Osteoblast (primary cell): ENCODE measurements around the gene ARHGEF9. TPM values are rescaled to one million over a fixed set of nuclear protein-coding genes. Genes with fewer than 3 reads are reported as not detected.

Source experiments
- DNase-seq: peaks from one replicate; pipeline ENCODE4 v3.0.0; 2011; ENCODE audit warnings: low spot score, mixed read lengths; ENCODE audit not compliant: insufficient read length; ENCODE audit errors: missing footprints
- H2AFZ ChIP-seq: 2 replicates; pipeline ENCODE4 v1.6.0; 2011; ENCODE audit warnings: mild to moderate bottlenecking, low read length
- H3K27ac ChIP-seq: 2 replicates; pipeline ENCODE4 v1.5.1; 2011; ENCODE audit warnings: mild to moderate bottlenecking, low read depth, low read length, moderate library complexity
- H3K27me3 ChIP-seq: 2 replicates; pipeline ENCODE4 v1.6.0; 2012; ENCODE audit warnings: mild to moderate bottlenecking, control low read depth, inconsistent platforms, low read length, moderate library complexity; ENCODE audit not compliant: insufficient read depth
- H3K36me3 ChIP-seq: 2 replicates; pipeline ENCODE4 v1.5.1; 2011; ENCODE audit warnings: mild to moderate bottlenecking, low read length, control low read depth, moderate library complexity; ENCODE audit not compliant: insufficient read depth
- H3K4me1 ChIP-seq: 2 replicates; pipeline ENCODE4 v1.5.1; 2011; ENCODE audit warnings: mild to moderate bottlenecking, low read length, control low read depth, moderate library complexity; ENCODE audit not compliant: insufficient read depth
- H3K4me2 ChIP-seq: 2 replicates; pipeline ENCODE4 v1.6.0; 2011; ENCODE audit warnings: mild to moderate bottlenecking, low read length; ENCODE audit not compliant: insufficient read depth
- H3K4me3 ChIP-seq: fragments of 200-600 bp; sonication (generic); 3 replicates; pipeline ENCODE4 v1.5.1; 2012; ENCODE audit warnings: mild to moderate bottlenecking, low read length, inconsistent platforms; ENCODE audit not compliant: insufficient read depth
- H3K79me2 ChIP-seq: 2 replicates; pipeline ENCODE4 v1.6.0; 2012; ENCODE audit warnings: mild to moderate bottlenecking, low read length, control low read depth, inconsistent platforms; ENCODE audit not compliant: insufficient read depth
- H3K9me3 ChIP-seq: 2 replicates; pipeline ENCODE4 v1.5.1; 2011; ENCODE audit warnings: low read depth, low read length, control low read depth
- H4K20me1 ChIP-seq: 2 replicates; pipeline ENCODE4 v1.6.0; 2012; ENCODE audit warnings: mild to moderate bottlenecking, low read length, control low read depth; ENCODE audit not compliant: insufficient read depth
- CTCF ChIP-seq: IDR thresholded peaks from 2 replicates; pipeline ENCODE4 v1.5.1; 2011; ENCODE audit warnings: mild to moderate bottlenecking, low read depth, low read length, moderate library complexity; ENCODE audit errors: extremely low read depth
- total RNA-seq: library from RNA; depleted of rRNA; stranded (reverse); fragments of >200 nt; gene quantifications from 2 replicates; pipeline ENCODE4 v1.2.3, GENCODE V29; 2012

Gene ARHGEF9
- total RNA-seq, 1 donor: 16.3 TPM

DNA sequence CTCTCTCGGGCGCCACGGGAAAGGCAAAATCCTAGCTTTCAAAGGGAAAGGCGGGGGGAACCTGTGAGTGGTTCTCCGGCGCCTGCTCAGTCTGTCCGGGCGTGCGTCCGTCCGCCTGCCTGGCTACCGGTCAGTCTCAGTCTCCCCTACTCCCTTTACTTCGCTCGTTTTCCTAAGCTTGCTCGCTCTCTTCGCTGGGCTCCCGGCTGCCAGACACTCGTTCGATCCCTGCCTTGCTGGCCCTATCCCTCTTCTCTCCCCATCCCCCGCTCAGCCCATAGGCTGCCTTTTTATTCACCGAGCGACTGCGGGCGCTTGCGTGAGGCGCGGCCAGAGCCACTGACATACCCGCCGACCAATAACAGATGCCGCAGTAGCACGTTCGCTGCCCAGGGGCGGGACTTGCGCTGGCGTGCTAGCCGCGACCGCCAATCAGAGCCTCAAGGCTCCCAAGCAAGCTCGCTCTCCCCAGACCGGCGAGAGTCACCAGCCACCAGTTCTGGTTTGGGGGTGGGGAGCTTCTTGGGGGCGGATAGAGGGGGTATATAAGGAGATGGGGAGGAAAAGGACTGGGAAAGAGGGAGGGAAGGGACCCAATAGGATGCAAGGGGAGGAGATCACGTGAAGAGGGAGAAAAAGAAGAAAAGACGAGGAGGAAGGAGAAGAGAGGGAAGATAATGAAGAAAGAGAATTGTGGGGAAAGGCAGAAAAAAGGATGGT, 30.0 kb downstream of the ARHGEF9 start:
- H3K4me1 ChIP-seq: no peaks in the 10 kb centered on the region
- H4K20me1 ChIP-seq: no peaks in the 10 kb centered on the region
- H3K4me2 ChIP-seq: peak overlapping the region; percentile 88
- H3K27ac ChIP-seq: peak overlapping the region; percentile 87
- H2AFZ ChIP-seq: peak overlapping the region; percentile 59
- no peak for TF ChIP-seq CTCF
- H3K27me3 ChIP-seq: no peaks in the 10 kb centered on the region
- DNase-seq: peak; percentile 90
- H3K79me2 ChIP-seq: peaks cover 35% of the 10 kb centered on the region
- H3K36me3 ChIP-seq: no peaks in the 10 kb centered on the region
- H3K9me3 ChIP-seq: no peaks in the 10 kb centered on the region
- H3K4me3 ChIP-seq: peak overlapping the region; percentile 80

GRCh38 chrX:63754136-63754859, 30.7 kb downstream of the ARHGEF9 start:
- Histone ChIP-seq H3K79me2 (peaks cover 40% of the 10 kb centered on the region), H3K4me1 (no peaks in the 10 kb centered on the region), H2AFZ (peak overlapping the region; percentile 39), H3K27me3 (no peaks in the 10 kb centered on the region), H3K4me3 (peak overlapping the region; percentile 80), H4K20me1 (no peaks in the 10 kb centered on the region), H3K4me2 (peak overlapping the region; percentile 88), H3K9me3 (no peaks in the 10 kb centered on the region), H3K27ac (peak overlapping the region; percentile 87), H3K36me3 (no peaks in the 10 kb centered on the region)
- peak; percentile 44 for DNase-seq
- TF ChIP-seq CTCF: no peak

DNA sequence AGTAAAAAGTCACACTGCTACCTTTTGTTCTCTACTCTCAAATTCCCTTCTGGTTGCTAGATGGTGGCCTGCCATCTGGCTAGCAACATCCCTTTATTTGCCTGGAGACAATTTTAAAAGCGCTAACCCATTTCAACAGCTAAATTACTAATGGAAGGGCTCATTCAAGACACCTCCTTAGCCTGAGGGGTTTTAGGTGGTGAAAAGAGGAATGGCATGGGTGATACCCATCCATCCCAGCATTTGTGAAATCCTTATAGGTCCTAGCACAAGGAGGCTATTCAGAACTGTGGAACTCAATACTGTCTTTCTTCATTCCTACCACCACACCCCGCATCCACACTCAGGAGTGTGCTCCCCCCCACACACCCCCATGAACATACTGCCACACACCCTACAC, 33.5 kb downstream of the ARHGEF9 start:
- Histone ChIP-seq H3K27me3 (no peaks in the 10 kb centered on the region), H2AFZ (no peak overlapping the region)

More for the DNA sequence above, 33.5 kb downstream of the ARHGEF9 start:
- Histone ChIP-seq H3K4me2 (no peak overlapping the region), H3K36me3 (no peaks in the 10 kb centered on the region), H3K4me3 (no peak overlapping the region), H3K9me3 (no peaks in the 10 kb centered on the region), H3K79me2 (peaks cover 43% of the 10 kb centered on the region), H3K4me1 (peaks cover 11% of the 10 kb centered on the region), H3K27ac (no peak overlapping the region), H4K20me1 (no peaks in the 10 kb centered on the region)
- no peak for TF ChIP-seq CTCF
- no peak for DNase-seq
